Peyer's patch (tissue), 4 donors: Measurements from ENCODE around the gene NT5DC3.

Experiments used
- CTCF ChIP-seq, 6 experiments: fragments of 450-650 bp in 4 of 6; fragments of 200-600 bp in 2 of 6; sonication (generic) in 1 of 6; IDR thresholded peaks; one replicate each; pipeline ENCODE4 v1.5.1; 2017 to 2019; ENCODE audit warnings: antibody characterized with exemption in 6 of 6, mild to moderate bottlenecking in 3 of 6, moderate library complexity in 1 of 6
- POLR2A ChIP-seq, 2 donors: fragments of 450-650 bp; IDR thresholded peaks; one replicate each; pipeline ENCODE4 v1.5.1; 2017; ENCODE audit warnings: antibody characterized with exemption in 2 of 2, mild to moderate bottlenecking in 2 of 2, moderate library complexity in 2 of 2

- no peak for TF ChIP-seq CTCF (IDR thresholded peaks at IDR 0.05)
- no peak for TF ChIP-seq POLR2A (IDR thresholded peaks at IDR 0.05)
Observed at GRCh38 chr12:103729499-103729898, 111.5 kb downstream of the NT5DC3 start.
